OCI-LY1 (cell line): ENCODE measurements around the gene TRIM40.

Source experiments
- H2AFZ ChIP-seq: fragments of 200-600 bp; sonication (generic), shearing (Covaris generic); 2 replicates; pipeline ENCODE4 v1.6.0; 2014; ENCODE audit warnings: antibody characterized with exemption, mild to moderate bottlenecking, low read length
- H3F3A ChIP-seq: fragments of 200-600 bp; sonication (generic), shearing (Covaris generic); 2 replicates; pipeline ENCODE4 v1.6.0; 2014; ENCODE audit warnings: mild to moderate bottlenecking, antibody characterized with exemption, low read length, moderate library complexity; ENCODE audit not compliant: insufficient read depth
- H3K27ac ChIP-seq: fragments of 200-600 bp; sonication (generic); 2 replicates; pipeline ENCODE4 v1.5.1; 2014; ENCODE audit warnings: low read length, mixed run types, mild to moderate bottlenecking, low read depth; ENCODE audit not compliant: poor library complexity, severe bottlenecking
- H3K27me3 ChIP-seq: fragments of 200-600 bp; sonication (generic); 2 replicates; pipeline ENCODE4 v1.6.0; 2014; ENCODE audit warnings: antibody characterized with exemption, mild to moderate bottlenecking, low read length, moderate library complexity; ENCODE audit not compliant: insufficient read depth
- H3K36me3 ChIP-seq: fragments of 200-600 bp; sonication (generic); 2 replicates; pipeline ENCODE4 v1.6.1; 2014; ENCODE audit warnings: mild to moderate bottlenecking, antibody characterized with exemption, low read length, moderate library complexity, mixed read lengths; ENCODE audit not compliant: insufficient read depth
- H3K4me1 ChIP-seq: fragments of 200-600 bp; sonication (generic); 2 replicates; pipeline ENCODE4 v1.5.1; 2014; ENCODE audit warnings: mild to moderate bottlenecking, low read length, moderate library complexity; ENCODE audit not compliant: insufficient read depth, severe bottlenecking
- H3K4me2 ChIP-seq: fragments of 200-600 bp; sonication (generic), shearing (Covaris generic); 2 replicates; pipeline ENCODE4 v1.6.1; 2014; ENCODE audit warnings: low read length
- H3K4me3 ChIP-seq: fragments of 200-600 bp; sonication (generic); 2 replicates; pipeline ENCODE4 v1.5.1; 2014; ENCODE audit warnings: low read length, low read depth, mild to moderate bottlenecking, mixed read lengths; ENCODE audit not compliant: poor library complexity, severe bottlenecking
- H3K79me2 ChIP-seq: fragments of 200-600 bp; shearing (Covaris generic); 2 replicates; pipeline ENCODE4 v1.6.1; 2016; ENCODE audit warnings: mixed run types, low read length, mixed read lengths; ENCODE audit not compliant: insufficient read depth
- H3K9ac ChIP-seq: fragments of 200-600 bp; sonication (generic), shearing (Covaris generic); 2 replicates; pipeline ENCODE4 v1.6.1; 2014; ENCODE audit warnings: mild to moderate bottlenecking, low read length, mixed read lengths
- H3K9me2 ChIP-seq: fragments of 200-600 bp; sonication (generic), shearing (Covaris generic); 2 replicates; pipeline ENCODE4 v1.6.1; 2014; ENCODE audit warnings: low read depth, mild to moderate bottlenecking, low read length, mixed read lengths
- H3K9me3 ChIP-seq: fragments of 200-600 bp; shearing (Covaris generic); 2 replicates; pipeline ENCODE4 v1.6.1; 2014; ENCODE audit warnings: low read length, mixed read lengths
- H4K20me1 ChIP-seq: fragments of 200-600 bp; sonication (generic), shearing (Covaris generic); 2 replicates; pipeline ENCODE4 v1.6.0; 2016; ENCODE audit warnings: mild to moderate bottlenecking, low read length; ENCODE audit not compliant: insufficient read depth
- CTCF ChIP-seq: fragments of 200-600 bp; sonication (generic), shearing (Covaris generic); IDR thresholded peaks from 2 replicates; pipeline ENCODE4 v1.5.1; 2017; ENCODE audit warnings: mild to moderate bottlenecking, antibody characterized with exemption, low read length, moderate library complexity, mixed read lengths
- EZH2 ChIP-seq: fragments of 200-600 bp; sonication (generic), shearing (Covaris generic); IDR thresholded peaks from 2 replicates; pipeline ENCODE4 v1.8.0; 2017; ENCODE audit warnings: borderline replicate concordance, mixed run types, mild to moderate bottlenecking, antibody characterized with exemption, low read length, moderate library complexity, mixed read lengths

Gene TRIM40

GRCh38 chr6:30112402-30112994 is 23.4 kb upstream of the TRIM40 start:
- no peaks in the 10 kb centered on the region for H3K4me1 ChIP-seq
- H3K9me2 ChIP-seq = no peaks in the 10 kb centered on the region
- no peak overlapping the region for H2AFZ ChIP-seq
- H3K36me3 ChIP-seq = no peaks in the 10 kb centered on the region
- H3K79me2 ChIP-seq = no peaks in the 10 kb centered on the region
- no peak overlapping the region for H3K27ac ChIP-seq
- no peak overlapping the region for H3K9ac ChIP-seq
- H3K27me3 ChIP-seq = no peaks in the 10 kb centered on the region
- no peaks in the 10 kb centered on the region for H4K20me1 ChIP-seq
- no peaks in the 10 kb centered on the region for H3F3A ChIP-seq
- TF ChIP-seq CTCF (no peak), EZH2 (no peak)
- no peaks in the 10 kb centered on the region for H3K9me3 ChIP-seq
- H3K4me3 ChIP-seq = no peak overlapping the region
- H3K4me2 ChIP-seq = no peak overlapping the region

GRCh38 chr6:30113003-30113759 is 22.8 kb upstream of the TRIM40 start, which contains the start of gene TRIM31:
Gene TRIM31 (minus strand): TSS chr6:30113090. CDS start chr6:30112805, 285 bp downstream.
- Histone ChIP-seq H3K27me3 (no peaks in the 10 kb centered on the region), H3K9me3 (no peaks in the 10 kb centered on the region), H3K4me1 (no peaks in the 10 kb centered on the region), H2AFZ (no peak within 1 kb of the TSS), H3K79me2 (no peaks in the 10 kb centered on the region), H4K20me1 (no peaks in the 10 kb centered on the region), H3F3A (no peaks in the 10 kb centered on the region), H3K9me2 (no peaks in the 10 kb centered on the region), H3K36me3 (no peaks in the 10 kb centered on the region), H3K27ac (no peak within 1 kb of the TSS), H3K4me3 (no peak within 1 kb of the TSS), H3K4me2 (no peak within 1 kb of the TSS), H3K9ac (no peak within 1 kb of the TSS)
- TF ChIP-seq EZH2 = no peak
- no peak for TF ChIP-seq CTCF

- Histone ChIP-seq H3K79me2 (no peaks in the 10 kb centered on the region), H3K4me3 (no peak overlapping the region), H2AFZ (no peak overlapping the region), H3K9ac (no peak overlapping the region), H3K36me3 (no peaks in the 10 kb centered on the region), H3K27ac (no peak overlapping the region), H3F3A (no peaks in the 10 kb centered on the region), H3K4me2 (no peak overlapping the region), H3K4me1 (no peaks in the 10 kb centered on the region), H3K27me3 (no peaks in the 10 kb centered on the region), H3K9me2 (no peaks in the 10 kb centered on the region), H3K9me3 (no peaks in the 10 kb centered on the region), H4K20me1 (no peaks in the 10 kb centered on the region)
- TF ChIP-seq CTCF = no peak
- no peak for TF ChIP-seq EZH2
Measured at GRCh38 chr6:30113841-30114240, 22.1 kb upstream of the TRIM40 start.
